HT1080 (cell line): ENCODE data around the gene NCKAP5L. TPM values are rescaled to one million over a fixed set of nuclear protein-coding genes. Genes with fewer than 3 reads are reported as not detected.
"Not testable (repeated sequence)": the region's sequence is repeated elsewhere in the genome, so short reads cannot be mapped to it uniquely, and the experiment has no call there.

Experiments used
- DNase-seq: peaks from one replicate; pipeline ENCODE4 v3.0.0-alpha.2; 2015; ENCODE audit warnings: low read depth
- total RNA-seq: library from RNA; depleted of rRNA; stranded (reverse); fragments of >200 nt; shearing (Covaris generic); gene quantifications from 2 replicates; pipeline ENCODE4 v1.2.3, GENCODE V29; 2014

NCKAP5L gene
- total RNA-seq, 1 experiment from 2014 or later = 22.2 TPM

- peak; percentile 67 for DNase-seq
Observed at GRCh38 chr12:49866859-49867569, 38.8 kb upstream of the NCKAP5L start.

- DNase-seq = no peak
Observed at GRCh38 chr12:49865782-49866135, 37.5 kb upstream of the NCKAP5L start.

- no peak for DNase-seq
Observed at GRCh38 chr12:49865109-49865781, 37.0 kb upstream of the NCKAP5L start.

- DNase-seq = no peak
Observed at GRCh38 chr12:49864798-49865090, 36.5 kb upstream of the NCKAP5L start.

GRCh38 chr12:49863946-49864797 is 36.0 kb upstream of the NCKAP5L start:
- no peak for DNase-seq

GRCh38 chr12:49860921-49861320 is 32.7 kb upstream of the NCKAP5L start:
- not testable (repeated sequence) for DNase-seq

- DNase-seq = not testable (repeated sequence)
Observed at GRCh38 chr12:49855890-49856289, 27.7 kb upstream of the NCKAP5L start.

- no peak for DNase-seq
Observed at GRCh38 chr12:49854976-49855375, 26.8 kb upstream of the NCKAP5L start.

GRCh38 chr12:49853671-49854070 is 25.5 kb upstream of the NCKAP5L start:
- no peak for DNase-seq

GRCh38 chr12:49847161-49847560 is 18.9 kb upstream of the NCKAP5L start:
- DNase-seq = no peak

- DNase-seq = no peak
Observed at GRCh38 chr12:49846032-49846431, 17.8 kb upstream of the NCKAP5L start.

GRCh38 chr12:49843876-49844437 is 15.7 kb upstream of the NCKAP5L start:
- no peak for DNase-seq

GRCh38 chr12:49843411-49843810 is 15.2 kb upstream of the NCKAP5L start:
- DNase-seq = no peak

GRCh38 chr12:49842519-49843352 is 14.5 kb upstream of the NCKAP5L start, which contains the start of gene BCDIN3D:
Gene BCDIN3D (minus strand): TSS chr12:49843106. CDS start chr12:49843087, 19 bp downstream.
- DNase-seq = peak; percentile 96

- DNase-seq = peak; percentile 57
Observed at GRCh38 chr12:49838973-49839633, 10.9 kb upstream of the NCKAP5L start.

- DNase-seq = peak; percentile 40
Observed at GRCh38 chr12:49832836-49833421, 4.7 kb upstream of the NCKAP5L start.

GRCh38 chr12:49831717-49832116 is 3.5 kb upstream of the NCKAP5L start:
- DNase-seq = no peak

- DNase-seq = peak; percentile 73
Observed at GRCh38 chr12:49827401-49828099, 663 bp downstream of the NCKAP5L start.

GRCh38 chr12:49827051-49827400 is 1.2 kb downstream of the NCKAP5L start:
- DNase-seq = no peak
